LNCaP clone FGC (cell line): ENCODE data around the gene KRTAP19-7.

Experiments used
- DNase-seq: peaks from one replicate; pipeline ENCODE4 v3.0.0-alpha.2; 2011; ENCODE audit warnings: low read depth
- H3K4me3 ChIP-seq: 2 replicates; pipeline ENCODE4 v1.5.1; 2011; ENCODE audit warnings: mild to moderate bottlenecking, low read depth, low read length, control low read depth
- TF ChIP-seq, protein P1 (sequence below): IDR thresholded peaks from 2 replicates; pipeline ENCODE4 v1.5.1; 2012; ENCODE audit warnings: mild to moderate bottlenecking; ENCODE audit not compliant: control insufficient read depth, insufficient read depth; ENCODE audit errors: extremely low read depth

KRTAP19-7 gene

DNA sequence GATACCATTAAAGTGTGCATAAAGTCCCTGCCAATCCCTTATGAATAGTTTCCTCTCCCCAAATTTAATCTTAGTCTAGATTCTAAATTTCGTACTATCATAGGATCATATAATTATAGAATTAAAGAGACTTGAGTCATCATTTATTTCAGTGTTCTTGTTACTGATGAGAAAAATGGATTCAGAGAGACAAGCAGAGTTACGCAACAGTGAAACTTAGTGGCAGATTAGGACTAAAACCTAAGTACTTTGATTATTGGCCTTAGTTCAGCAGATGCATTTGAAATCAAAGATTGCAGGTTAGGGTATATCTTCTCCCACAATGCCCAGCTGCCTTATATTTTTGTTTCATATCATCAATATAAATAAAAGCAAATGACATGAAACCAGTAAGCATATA lies 843 bp upstream of the KRTAP19-7 start:
- TF ChIP-seq, protein P1, sequence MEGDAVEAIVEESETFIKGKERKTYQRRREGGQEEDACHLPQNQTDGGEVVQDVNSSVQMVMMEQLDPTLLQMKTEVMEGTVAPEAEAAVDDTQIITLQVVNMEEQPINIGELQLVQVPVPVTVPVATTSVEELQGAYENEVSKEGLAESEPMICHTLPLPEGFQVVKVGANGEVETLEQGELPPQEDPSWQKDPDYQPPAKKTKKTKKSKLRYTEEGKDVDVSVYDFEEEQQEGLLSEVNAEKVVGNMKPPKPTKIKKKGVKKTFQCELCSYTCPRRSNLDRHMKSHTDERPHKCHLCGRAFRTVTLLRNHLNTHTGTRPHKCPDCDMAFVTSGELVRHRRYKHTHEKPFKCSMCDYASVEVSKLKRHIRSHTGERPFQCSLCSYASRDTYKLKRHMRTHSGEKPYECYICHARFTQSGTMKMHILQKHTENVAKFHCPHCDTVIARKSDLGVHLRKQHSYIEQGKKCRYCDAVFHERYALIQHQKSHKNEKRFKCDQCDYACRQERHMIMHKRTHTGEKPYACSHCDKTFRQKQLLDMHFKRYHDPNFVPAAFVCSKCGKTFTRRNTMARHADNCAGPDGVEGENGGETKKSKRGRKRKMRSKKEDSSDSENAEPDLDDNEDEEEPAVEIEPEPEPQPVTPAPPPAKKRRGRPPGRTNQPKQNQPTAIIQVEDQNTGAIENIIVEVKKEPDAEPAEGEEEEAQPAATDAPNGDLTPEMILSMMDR, result no peak
- no peak for DNase-seq

DNA sequence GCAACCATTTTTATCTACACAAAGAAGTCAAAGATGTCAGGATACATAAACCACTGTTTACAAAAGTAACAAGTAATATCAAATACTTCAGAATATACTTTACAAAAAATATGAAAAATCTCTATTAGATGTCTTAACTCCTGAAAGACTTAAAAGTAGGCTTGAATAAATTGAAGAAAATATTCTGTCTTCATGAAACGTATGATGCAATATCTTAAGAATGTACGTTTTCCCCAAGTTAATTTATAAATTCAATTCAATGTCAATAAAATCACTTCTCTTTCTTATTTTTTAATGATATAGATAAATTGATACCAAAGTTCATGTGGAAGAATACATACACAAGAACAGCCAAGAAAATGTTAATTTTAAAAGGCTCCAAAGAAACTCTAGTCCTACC lies 6.0 kb downstream of the KRTAP19-7 start:
- no peak overlapping the region for H3K4me3 ChIP-seq
- TF ChIP-seq, protein P1, result no peak
- no peak for DNase-seq

More for the DNA sequence above, 843 bp upstream of the KRTAP19-7 start:
- H3K4me3 ChIP-seq, result no peak overlapping the region

DNA sequence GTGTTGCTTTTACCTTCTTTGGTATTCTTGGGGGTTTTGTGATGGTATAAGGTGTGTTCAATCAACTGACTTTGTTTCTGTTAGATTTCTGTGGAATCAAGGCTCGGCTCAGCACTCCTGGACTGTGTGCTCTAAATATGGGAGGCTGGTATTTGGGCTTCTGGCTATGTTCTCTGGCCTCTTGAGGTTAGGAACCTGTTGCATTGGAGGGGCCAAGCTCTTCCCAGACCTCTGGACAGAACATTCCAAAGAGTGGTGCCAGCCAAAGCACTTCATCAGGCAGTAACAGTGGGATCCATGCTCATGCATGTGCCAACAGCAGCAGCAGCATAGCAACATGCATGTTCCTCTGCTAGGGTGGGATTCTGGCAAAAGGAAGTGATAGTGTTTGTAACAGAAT lies 8.3 kb downstream of the KRTAP19-7 start:
- no peak for DNase-seq
- H3K4me3 ChIP-seq, result no peak overlapping the region

DNA sequence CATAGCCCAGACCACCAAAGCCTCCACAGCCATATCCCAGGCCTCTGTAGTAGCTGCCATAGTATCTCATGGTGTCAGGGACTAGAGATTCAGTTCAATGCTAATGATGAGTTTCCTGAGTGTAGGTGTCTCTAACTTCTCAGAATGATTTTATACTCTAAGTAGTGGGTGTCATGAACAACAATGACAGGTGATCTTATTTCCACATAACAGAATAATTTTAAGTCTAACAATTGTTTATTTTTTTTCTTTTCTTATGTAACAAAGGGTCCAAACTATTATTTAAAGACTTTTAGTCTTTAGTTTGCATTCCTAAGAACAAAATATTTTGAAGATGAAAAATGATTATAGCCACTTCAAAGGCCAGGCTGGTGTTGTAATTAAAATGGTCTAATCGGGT lies 19.4 kb downstream of the KRTAP19-7 start, which contains the start of gene KRTAP19-6:
KRTAP19-6 (minus strand) TSS at position 101 of the 400 bp plus-strand sequence; CDS start at position 70, 31 bp downstream.
- H3K4me3 ChIP-seq, result no peak within 1 kb of the TSS
- TF ChIP-seq, protein P1, result no peak
- DNase-seq, result no peak

More for the DNA sequence above, 8.3 kb downstream of the KRTAP19-7 start:
- TF ChIP-seq, protein P1, result no peak

DNA sequence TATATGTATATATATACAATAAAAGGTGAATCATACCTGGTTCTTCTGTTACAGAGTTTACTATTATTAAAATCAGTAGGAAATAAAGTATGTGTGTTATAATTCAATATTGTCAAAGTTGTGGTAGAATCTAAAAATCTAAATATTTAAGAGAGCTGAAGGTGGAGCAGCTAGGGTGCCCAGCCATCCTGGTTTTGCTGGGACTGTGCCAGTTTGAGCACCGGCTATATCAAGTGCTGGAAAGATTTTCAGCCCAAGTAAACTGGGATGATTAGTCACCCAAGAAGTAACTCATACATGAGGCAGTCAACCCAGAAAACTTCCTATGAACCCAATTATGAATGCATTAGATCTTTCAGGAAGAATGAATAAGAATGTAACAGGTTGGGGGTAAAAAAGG lies 42.2 kb downstream of the KRTAP19-7 start:
- no peak overlapping the region for H3K4me3 ChIP-seq
- TF ChIP-seq, protein P1, result no peak
- no peak for DNase-seq

DNA sequence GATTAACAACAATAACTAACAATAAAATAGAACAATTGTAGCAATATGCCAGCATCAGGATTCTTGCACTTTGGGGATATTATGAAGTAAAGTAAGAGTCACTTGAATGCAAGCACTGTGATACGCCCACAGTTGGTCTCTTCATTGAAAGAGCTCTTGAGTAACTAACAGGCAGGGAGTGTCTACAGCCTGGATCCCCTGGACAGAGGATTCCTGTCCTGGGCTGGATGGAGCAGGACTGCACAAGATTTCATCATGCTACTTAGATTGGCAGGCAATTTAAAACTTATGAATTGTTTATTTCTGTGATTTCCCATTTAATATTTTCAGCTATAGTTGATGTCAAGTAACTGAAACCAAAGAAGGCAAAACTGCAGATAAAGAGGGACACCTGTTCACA lies 45.4 kb downstream of the KRTAP19-7 start:
- TF ChIP-seq, protein P1, result no peak
- DNase-seq, result no peak
- H3K4me3 ChIP-seq, result no peak overlapping the region
